Fibroblast of lung (primary cell): Measurements from ENCODE around the gene FAU.

Source experiments
- EZH2 ChIP-seq: IDR thresholded peaks from 2 replicates; pipeline ENCODE4 v1.5.1; 2012; ENCODE audit warnings: low read length, control low read depth, mild to moderate bottlenecking; ENCODE audit errors: missing control alignments
- TF ChIP-seq, protein P1 (sequence below), 2 donors: IDR thresholded peaks in 1 of 2; conservative IDR thresholded peaks in 1 of 2; 1 replicate in 1 of 2; 2 replicates in 1 of 2; pipeline ENCODE4 v1.5.1; 2011 to 2012; ENCODE audit warnings: low read length in 2 of 2, control low read depth in 1 of 2, inconsistent platforms in 1 of 2, low read depth in 1 of 2, mild to moderate bottlenecking in 1 of 2

DNA sequence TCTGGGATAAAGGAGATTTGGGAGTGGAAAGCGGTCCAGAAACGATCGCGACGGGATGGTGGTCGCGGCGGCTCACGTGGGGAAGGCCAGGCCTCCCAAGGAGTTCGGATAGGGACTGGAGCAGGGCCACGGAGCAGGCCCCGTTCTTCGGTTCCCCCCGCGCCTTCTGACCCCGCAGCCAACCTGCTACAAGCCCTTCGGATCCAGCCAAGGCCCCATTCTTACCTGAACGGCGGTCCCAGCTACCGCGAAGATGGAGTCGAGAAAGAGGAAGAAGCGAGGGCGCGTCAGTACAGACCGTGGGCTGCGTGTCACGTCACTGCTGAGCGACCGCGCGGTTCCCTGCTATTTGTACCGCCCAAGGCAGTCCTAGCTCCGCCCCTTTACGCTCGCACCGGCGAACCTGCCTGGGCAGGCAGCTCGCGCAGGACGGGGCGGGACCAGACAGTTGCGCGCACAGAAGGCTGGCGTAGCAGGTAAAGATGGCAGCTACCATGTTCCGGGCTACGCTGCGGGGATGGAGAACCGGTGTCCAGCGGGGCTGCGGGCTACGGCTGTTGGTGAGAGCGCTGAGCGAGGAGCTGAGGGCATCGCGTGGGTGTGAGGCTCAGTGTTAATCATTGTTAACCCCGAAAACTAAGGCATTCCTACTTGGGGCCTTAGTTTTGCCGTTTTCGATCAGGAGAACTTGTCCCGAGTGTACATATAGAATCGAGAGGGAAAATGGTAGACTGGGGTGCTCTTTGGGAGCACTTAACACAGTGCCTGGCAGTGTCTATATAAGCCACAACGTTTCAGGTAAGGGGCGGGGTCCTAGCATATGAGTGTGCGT, at the start of gene FAU, which contains the start of gene MRPL49:
- TF ChIP-seq, protein P1, sequence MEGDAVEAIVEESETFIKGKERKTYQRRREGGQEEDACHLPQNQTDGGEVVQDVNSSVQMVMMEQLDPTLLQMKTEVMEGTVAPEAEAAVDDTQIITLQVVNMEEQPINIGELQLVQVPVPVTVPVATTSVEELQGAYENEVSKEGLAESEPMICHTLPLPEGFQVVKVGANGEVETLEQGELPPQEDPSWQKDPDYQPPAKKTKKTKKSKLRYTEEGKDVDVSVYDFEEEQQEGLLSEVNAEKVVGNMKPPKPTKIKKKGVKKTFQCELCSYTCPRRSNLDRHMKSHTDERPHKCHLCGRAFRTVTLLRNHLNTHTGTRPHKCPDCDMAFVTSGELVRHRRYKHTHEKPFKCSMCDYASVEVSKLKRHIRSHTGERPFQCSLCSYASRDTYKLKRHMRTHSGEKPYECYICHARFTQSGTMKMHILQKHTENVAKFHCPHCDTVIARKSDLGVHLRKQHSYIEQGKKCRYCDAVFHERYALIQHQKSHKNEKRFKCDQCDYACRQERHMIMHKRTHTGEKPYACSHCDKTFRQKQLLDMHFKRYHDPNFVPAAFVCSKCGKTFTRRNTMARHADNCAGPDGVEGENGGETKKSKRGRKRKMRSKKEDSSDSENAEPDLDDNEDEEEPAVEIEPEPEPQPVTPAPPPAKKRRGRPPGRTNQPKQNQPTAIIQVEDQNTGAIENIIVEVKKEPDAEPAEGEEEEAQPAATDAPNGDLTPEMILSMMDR (conservative IDR thresholded peaks at IDR 0.05 in 1 of 2, IDR thresholded peaks at IDR 0.05 in 1 of 2; ENCODE audit: low read depth in 1 of 2, low read length in 2 of 2) = no peak
- no peak for TF ChIP-seq EZH2
